GM04504 (cell line): ENCODE results near the gene TRPM6.
"Not testable (repeated sequence)": the region's sequence is repeated elsewhere in the genome, so short reads cannot be mapped to it uniquely, and the experiment has no call there.

Experiments
- DNase-seq: peaks from one replicate; pipeline ENCODE4 v3.0.0-alpha.2; 2012; ENCODE audit warnings: low read depth

Gene TRPM6

DNA sequence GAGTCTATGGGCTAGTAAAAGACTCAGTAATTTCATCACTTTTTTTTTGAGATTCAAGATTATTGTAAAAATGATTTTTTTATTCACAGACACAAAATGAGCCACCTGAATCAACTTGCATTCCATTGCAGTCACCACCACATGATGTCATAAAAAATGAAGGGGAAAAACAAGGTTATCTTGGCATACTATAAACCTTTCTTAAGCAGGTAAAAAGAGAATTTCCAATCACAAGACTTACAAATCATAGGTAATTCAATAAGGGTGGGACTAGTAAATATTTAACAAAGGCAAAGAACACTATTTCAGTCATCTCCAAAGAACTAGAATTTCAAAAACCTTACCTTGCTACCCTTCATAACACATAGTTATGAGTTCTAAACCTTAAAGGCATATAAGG lies 30.7 kb downstream of the TRPM6 start:
- DNase-seq = no peak

DNA sequence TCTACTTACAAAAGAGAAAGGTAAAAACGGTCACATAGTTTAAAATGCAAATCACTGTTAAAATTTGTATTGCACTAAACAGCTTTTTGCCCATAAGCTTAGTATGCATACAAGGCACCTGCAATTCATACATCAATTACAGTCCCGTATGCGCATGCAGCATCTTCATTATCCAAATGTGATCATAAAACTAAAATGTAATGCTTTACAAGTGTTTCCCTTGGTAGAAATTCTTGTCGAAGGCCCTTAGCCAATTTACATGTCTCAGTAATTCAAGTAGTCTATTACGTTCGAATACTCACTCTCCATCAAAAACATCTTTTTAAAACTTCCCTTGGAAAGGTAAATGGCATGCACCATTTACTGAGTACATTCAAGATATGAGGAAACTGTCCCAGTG lies 32.6 kb downstream of the TRPM6 start:
- no peak for DNase-seq

DNA sequence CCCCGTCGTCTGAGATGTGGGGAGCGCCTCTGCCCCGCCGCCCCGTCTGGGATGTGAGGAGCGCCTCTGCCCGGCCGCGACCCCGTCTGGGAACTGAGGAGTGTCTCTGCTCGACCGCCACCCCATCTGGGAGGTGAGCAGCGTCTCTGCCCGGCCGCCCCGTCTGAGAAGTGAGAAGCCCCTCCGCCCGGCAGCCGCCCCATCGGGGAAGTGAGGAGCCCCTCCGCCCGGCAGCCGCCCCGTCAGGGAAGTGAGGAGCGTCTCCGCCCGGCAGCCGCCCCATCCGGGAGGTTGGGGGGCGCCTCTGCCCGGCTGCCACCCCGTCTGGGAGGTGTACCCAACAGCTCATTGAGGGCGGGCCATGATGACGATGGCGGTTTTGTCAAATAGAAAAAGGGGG lies 34.7 kb downstream of the TRPM6 start:
- not testable (repeated sequence) for DNase-seq

DNA sequence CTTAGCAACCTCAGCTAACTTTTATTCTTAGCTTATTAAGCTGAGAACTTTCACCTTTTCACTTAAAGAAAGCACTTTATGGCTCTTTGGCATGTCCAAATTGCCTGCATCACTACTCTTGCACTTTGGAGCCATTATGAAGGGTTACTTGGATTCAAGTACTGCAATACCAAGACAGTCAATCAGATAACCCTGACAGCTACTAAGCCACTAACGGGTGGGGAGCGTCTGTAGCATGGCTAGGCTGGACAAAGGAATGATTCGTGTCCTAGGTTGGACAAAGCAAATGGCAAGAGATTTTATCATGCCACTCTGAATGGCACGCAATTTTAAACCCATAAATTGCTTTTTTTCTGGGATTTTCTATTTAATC lies 39.6 kb downstream of the TRPM6 start:
- no peak for DNase-seq

DNA sequence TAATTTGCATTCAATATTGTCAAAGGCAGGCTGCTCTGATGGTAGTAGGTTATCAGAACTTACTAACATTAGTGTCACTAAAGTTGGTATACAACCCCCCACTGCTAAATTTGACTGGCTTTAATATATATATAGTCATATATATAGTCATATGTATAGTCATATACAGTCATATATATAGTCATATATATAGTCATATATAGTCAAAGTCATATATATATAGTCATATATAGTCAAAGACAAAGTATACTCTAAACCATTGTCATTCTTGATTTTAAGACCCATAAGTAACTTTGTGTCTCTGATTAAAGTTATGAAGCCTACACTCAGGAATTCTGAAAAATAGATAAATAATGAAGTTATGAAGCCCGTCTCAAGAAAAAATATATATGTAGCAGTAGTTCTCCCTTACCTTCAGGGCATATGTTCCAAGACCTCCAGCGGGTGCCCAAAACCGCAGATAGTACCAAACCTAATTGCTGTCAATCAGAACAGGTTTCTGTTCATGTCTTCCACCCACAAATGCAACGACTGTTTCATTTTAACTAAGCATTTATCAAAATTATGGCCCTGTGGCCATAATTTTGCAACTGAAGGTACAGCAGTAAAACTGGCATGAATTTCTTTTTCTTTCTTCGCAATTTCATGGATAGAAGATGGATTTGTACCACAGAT lies 40.1 kb downstream of the TRPM6 start:
- no peak for DNase-seq

- no peak for DNase-seq
Measured at GRCh38 chr9:74846766-74847165, 41.0 kb downstream of the TRPM6 start.

- DNase-seq = no peak
Measured at GRCh38 chr9:74838351-74838750, 49.4 kb downstream of the TRPM6 start.

GRCh38 chr9:74824654-74825053 lies 63.1 kb downstream of the TRPM6 start:
- no peak for DNase-seq

GRCh38 chr9:74821636-74822035 lies 66.1 kb downstream of the TRPM6 start:
- no peak for DNase-seq

- no peak for DNase-seq
Measured at GRCh38 chr9:74817816-74818215, 69.9 kb downstream of the TRPM6 start.

GRCh38 chr9:74817281-74817810 lies 70.4 kb downstream of the TRPM6 start:
- no peak for DNase-seq

GRCh38 chr9:74810200-74810599 lies 77.5 kb downstream of the TRPM6 start:
- no peak for DNase-seq

- DNase-seq = no peak
Measured at GRCh38 chr9:74804018-74804385, 83.7 kb downstream of the TRPM6 start.

DNA sequence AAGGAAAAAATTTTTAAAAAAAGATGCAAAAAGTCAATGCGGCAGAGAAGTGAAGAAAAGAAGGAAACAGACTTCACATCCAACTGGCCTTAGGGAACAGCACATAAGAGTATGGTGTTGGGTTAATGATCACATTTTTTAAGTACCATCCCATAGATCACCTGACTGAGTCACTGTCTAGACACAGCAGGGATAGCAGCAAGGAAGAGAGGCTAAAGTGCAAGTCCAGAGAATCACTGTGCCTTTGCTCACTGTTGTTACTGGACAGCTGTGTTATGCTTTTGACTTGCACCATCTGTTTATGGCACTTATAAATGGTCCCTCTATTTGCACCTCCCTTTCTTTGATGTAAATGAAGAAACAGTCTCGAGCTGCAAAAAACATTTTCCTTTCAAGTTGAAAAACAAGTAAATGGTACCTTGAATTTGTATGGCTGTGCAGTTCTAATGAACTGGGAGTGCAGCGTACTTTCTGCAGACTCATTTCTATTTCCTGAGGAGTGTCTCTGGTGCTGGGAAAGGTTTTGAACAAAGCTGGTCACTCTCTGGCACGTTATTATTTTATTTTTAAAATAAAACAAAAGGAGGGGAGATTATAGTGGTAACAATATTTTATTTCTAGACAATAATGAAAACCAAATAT lies 84.2 kb downstream of the TRPM6 start:
- DNase-seq = no peak

GRCh38 chr9:74800226-74800625 lies 87.5 kb downstream of the TRPM6 start:
- no peak for DNase-seq

- no peak for DNase-seq
Measured at GRCh38 chr9:74795803-74796202, 91.9 kb downstream of the TRPM6 start.

DNA sequence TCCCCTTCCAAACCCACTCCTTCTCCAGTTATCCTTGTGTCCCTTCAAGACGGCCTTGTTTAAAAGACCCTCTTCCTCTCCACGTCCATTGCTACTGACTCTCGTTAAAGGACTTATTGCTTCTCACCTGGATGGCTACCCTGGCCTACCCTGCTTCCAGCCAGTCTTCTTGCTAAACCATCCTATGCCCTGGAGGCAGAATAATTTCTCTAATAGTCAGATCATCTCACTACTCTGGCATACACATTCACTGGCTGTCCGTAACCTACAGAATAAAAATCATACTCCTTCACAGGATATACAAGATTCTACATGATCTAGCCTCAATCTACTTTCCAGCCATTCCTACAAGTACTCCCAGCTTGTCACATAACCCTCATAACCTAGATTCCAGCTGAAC lies 92.6 kb downstream of the TRPM6 start:
- no peak for DNase-seq

DNA sequence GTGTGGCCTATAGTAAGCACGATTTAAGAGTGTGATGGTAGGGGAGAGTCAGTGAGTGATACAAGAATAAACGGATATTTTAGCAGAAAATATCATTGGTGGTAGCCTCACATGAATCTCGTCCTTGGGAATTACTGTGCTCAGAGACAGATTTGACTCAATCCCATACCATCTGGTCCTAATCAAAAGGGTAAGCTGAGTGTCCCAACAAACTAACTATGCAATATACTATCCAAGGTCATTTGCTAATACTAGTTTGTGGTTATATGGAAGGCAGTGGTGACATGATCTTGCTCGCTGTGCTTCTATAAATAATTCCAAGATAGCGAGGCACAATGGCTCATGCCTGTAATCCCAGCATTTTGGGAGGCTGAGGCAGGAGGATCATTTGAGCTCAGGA lies 103.2 kb downstream of the TRPM6 start:
- no peak for DNase-seq

- no peak for DNase-seq
Measured at GRCh38 chr9:74783408-74783807, 104.3 kb downstream of the TRPM6 start.

DNA sequence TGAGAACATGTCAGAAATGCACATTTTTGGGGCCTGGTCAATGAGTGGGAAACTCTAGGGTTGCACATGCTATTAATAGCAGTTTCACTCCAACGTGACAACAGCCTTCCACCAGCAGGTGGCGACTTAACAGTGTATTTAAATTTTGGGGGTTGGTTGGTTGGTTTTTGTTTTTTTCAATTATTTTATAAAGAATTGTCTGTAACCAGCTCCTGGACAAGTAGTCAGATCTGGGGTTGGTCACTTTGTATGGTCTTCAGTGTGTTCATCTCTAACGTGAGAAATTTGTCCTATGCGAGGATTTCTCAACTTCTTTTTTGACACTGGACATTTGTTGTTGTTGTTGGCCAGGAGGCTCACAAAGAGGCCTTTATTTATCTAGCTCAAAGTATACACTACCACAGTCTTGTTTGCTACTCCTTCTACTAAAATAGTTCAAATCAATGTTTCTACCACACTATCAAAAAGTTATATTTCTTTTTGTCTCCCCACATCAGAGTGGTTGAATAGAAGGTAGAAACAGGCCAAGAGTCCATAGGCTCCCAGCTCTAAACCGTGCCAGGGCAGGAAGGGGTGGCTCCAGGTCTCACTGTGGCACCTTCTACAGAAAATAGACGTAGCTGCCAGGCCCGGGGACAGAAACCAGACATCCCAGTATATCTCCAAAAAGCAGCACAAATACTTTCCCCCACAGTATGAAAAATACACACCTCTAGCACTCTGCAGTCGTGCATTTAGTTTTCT lies 110.4 kb downstream of the TRPM6 start:
- DNase-seq = no peak

DNA sequence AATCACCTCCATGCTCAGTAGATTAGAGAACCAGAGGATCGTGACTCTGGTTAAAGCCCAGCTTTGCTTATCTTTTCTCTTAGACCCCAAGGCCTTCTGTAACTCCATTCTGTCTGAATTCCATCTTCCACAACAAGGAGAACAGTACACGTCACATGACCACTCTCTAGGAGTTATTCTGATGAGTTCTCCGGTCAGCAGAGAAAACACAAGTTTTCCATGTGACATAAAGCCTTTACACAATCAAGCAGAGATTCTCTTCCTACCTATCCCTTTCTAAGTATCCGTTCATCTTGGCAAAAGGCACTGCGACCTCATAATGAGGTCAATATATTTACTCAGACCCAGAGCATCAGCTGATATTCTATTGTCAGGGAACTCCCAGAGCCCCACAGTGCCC lies 112.3 kb downstream of the TRPM6 start:
- no peak for DNase-seq

DNA sequence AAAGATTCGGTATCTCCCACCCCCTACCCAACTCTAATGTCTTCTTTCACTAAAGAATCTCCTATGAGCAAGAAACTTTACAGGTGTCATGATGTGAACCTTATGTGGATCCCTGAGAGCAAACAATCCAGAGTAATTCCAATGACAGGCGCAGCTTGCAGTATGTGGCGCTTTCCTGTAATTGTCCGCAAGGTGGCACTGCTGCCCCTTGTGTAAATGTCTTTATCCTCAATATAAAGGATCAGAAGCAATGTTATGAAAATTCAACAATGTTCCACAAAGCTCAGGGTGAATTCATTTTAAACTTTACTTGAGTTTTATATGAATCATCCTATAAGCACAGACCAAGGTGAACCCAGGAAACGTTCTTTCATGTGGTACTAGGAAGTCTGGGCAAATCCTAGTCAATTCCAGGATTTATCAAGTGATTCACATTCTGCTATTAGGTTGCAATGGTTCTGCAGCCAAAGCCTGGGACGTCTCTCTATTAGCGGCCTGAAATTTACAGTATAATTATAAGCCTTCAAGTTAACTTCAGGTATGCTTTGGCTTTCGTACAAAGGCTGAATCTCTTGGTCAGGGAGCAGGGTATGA lies 113.7 kb downstream of the TRPM6 start:
- DNase-seq = peak; percentile 36

GRCh38 chr9:74772121-74772520 lies 115.6 kb downstream of the TRPM6 start:
- DNase-seq = no peak
